Eye (tissue), 1 donor: Measurements from ENCODE around the gene RGP1.

Experiments used
- DNase-seq: peaks from one replicate; pipeline ENCODE4 v3.0.0-alpha.2; 2015

Gene RGP1

GRCh38 chr9:35748858-35749514 lies at the start of gene RGP1, which contains the start of gene GBA2:
Gene RGP1 (plus strand): TSS chr9:35749287. CDS start chr9:35749756, 469 bp downstream.
Gene GBA2 (minus strand): TSS chr9:35749228. CDS start chr9:35748704, 524 bp downstream.
- peak; percentile 87 for DNase-seq

GRCh38 chr9:35700031-35700430 lies 49.1 kb upstream of the RGP1 start:
- no peak for DNase-seq

- no peak for DNase-seq
These were observed 48.1 kb upstream of the RGP1 start for GRCh38 chr9:35700942-35701341.

GRCh38 chr9:35702696-35703095 lies 46.4 kb upstream of the RGP1 start:
- no peak for DNase-seq

- DNase-seq, result no peak
These were observed 45.0 kb upstream of the RGP1 start for GRCh38 chr9:35703906-35704672.

- no peak for DNase-seq
These were observed 43.7 kb upstream of the RGP1 start for GRCh38 chr9:35705372-35705771.

- DNase-seq, result no peak
These were observed 43.2 kb upstream of the RGP1 start for GRCh38 chr9:35705836-35706430.

- DNase-seq, result no peak
These were observed 42.1 kb upstream of the RGP1 start for GRCh38 chr9:35706951-35707350.

GRCh38 chr9:35708146-35708545 lies 40.9 kb upstream of the RGP1 start:
- no peak for DNase-seq

GRCh38 chr9:35710818-35711500 lies 38.1 kb upstream of the RGP1 start:
- no peak for DNase-seq

- DNase-seq, result no peak
These were observed 37.3 kb upstream of the RGP1 start for GRCh38 chr9:35711501-35712428.

GRCh38 chr9:35712762-35713400 lies 36.2 kb upstream of the RGP1 start:
- DNase-seq, result no peak

- DNase-seq, result no peak
These were observed 35.5 kb upstream of the RGP1 start for GRCh38 chr9:35713578-35713977.

- DNase-seq, result no peak
These were observed 35.0 kb upstream of the RGP1 start for GRCh38 chr9:35714123-35714522.

GRCh38 chr9:35714579-35715252 lies 34.4 kb upstream of the RGP1 start:
- no peak for DNase-seq

- DNase-seq, result no peak
These were observed 32.9 kb upstream of the RGP1 start for GRCh38 chr9:35716230-35716629.

- DNase-seq, result no peak
These were observed 31.8 kb upstream of the RGP1 start for GRCh38 chr9:35717132-35717870.

GRCh38 chr9:35718721-35719511 lies 30.2 kb upstream of the RGP1 start:
- no peak for DNase-seq

GRCh38 chr9:35719546-35719945 lies 29.5 kb upstream of the RGP1 start:
- no peak for DNase-seq

- no peak for DNase-seq
These were observed 25.7 kb upstream of the RGP1 start for GRCh38 chr9:35723426-35723825.
